Skeletal muscle tissue (tissue), 4 donors: ENCODE results near the gene MAFG. TPM values are rescaled to one million over a fixed set of nuclear protein-coding genes. Genes with fewer than 3 reads are reported as not detected.

Experiments
- H3K27ac ChIP-seq: one replicate; pipeline ENCODE4 v1.7.0; 2013; ENCODE audit warnings: mild to moderate bottlenecking, low read depth, low read length, inconsistent platforms
- H3K27me3 ChIP-seq, 3 donors: one replicate each; pipeline ENCODE4 v1.7.0; 2013; ENCODE audit warnings: low read length in 3 of 3; ENCODE audit not compliant: control insufficient read depth in 3 of 3, insufficient read depth in 3 of 3
- H3K36me3 ChIP-seq, 3 donors: one replicate each; pipeline ENCODE4 v1.7.0; 2013; ENCODE audit warnings: low read length in 3 of 3; ENCODE audit not compliant: control insufficient read depth in 3 of 3, insufficient read depth in 3 of 3
- H3K4me1 ChIP-seq, 3 donors: one replicate each; pipeline ENCODE4 v1.7.0; 2013; ENCODE audit warnings: low read length in 3 of 3, mild to moderate bottlenecking in 3 of 3; ENCODE audit not compliant: control insufficient read depth in 3 of 3, insufficient read depth in 3 of 3
- H3K4me3 ChIP-seq, 3 donors: one replicate each; pipeline ENCODE4 v1.7.0; 2013; ENCODE audit warnings: low read length in 3 of 3
- H3K9ac ChIP-seq, 3 donors: one replicate each; pipeline ENCODE4 v1.7.0; 2013; ENCODE audit warnings: low read length in 3 of 3, mild to moderate bottlenecking in 3 of 3, moderate library complexity in 2 of 3, low read depth in 1 of 3
- H3K9me3 ChIP-seq, 3 donors: one replicate each; pipeline ENCODE4 v1.7.0; 2013; ENCODE audit warnings: low read length in 3 of 3; ENCODE audit not compliant: control insufficient read depth in 3 of 3
- total RNA-seq: library from RNA; depleted of rRNA; stranded (reverse); fragments of >200 nt; gene quantifications from one replicate; pipeline ENCODE4 v1.2.3, GENCODE V29; 2014
- donor health status: Osteomylitis.

Gene MAFG
- total RNA-seq, 1 donor from 2014 or later = 8.9 TPM

DNA sequence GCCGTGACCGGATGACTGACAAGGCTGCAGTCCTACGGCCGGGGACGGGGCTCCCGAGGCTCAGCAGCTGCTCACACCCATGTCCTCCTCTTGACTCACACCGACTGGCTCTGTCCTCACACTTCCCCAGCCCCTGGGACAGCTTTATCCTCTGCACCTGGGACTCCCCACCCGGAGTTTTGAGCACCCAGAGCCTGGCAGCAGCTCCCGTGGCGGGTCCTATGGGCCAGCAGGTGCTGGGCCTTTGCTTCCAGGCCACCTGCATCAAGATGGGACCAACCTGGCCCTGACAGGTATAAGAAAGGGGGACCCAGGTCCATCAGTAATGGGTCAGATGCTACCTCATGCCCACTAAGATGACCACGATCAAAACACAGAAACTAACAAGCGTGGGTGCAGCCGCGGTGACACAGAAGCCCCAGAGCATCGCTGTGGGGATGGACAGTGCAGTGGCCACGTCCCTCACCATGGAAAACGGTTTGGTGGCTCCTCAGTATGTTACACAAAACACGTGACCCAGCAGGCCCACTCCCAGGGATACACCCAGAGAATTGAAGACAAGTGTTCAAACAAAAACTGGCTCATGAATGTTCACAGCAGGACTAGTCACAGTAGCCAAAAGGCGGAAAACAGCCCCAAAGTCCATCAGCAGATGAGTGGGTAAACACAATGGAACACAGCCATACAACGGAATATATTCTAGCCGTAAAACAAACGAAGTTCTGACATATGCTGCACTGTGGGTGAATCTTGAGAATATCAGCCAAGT is 36.7 kb upstream of the MAFG start:
- Histone ChIP-seq H3K36me3 (no peaks in the 10 kb centered on the region), H3K27ac (no peak overlapping the region), H3K4me3 (no peak overlapping the region), H3K9ac (no peak overlapping the region), H3K27me3 (peaks cover 19 to 25% (median 21%) of the 10 kb centered on the region in 3 donors), H3K4me1 (peaks cover 28 to 39% (median 38%) of the 10 kb centered on the region in 3 donors), H3K9me3 (no peaks in the 10 kb centered on the region)

DNA sequence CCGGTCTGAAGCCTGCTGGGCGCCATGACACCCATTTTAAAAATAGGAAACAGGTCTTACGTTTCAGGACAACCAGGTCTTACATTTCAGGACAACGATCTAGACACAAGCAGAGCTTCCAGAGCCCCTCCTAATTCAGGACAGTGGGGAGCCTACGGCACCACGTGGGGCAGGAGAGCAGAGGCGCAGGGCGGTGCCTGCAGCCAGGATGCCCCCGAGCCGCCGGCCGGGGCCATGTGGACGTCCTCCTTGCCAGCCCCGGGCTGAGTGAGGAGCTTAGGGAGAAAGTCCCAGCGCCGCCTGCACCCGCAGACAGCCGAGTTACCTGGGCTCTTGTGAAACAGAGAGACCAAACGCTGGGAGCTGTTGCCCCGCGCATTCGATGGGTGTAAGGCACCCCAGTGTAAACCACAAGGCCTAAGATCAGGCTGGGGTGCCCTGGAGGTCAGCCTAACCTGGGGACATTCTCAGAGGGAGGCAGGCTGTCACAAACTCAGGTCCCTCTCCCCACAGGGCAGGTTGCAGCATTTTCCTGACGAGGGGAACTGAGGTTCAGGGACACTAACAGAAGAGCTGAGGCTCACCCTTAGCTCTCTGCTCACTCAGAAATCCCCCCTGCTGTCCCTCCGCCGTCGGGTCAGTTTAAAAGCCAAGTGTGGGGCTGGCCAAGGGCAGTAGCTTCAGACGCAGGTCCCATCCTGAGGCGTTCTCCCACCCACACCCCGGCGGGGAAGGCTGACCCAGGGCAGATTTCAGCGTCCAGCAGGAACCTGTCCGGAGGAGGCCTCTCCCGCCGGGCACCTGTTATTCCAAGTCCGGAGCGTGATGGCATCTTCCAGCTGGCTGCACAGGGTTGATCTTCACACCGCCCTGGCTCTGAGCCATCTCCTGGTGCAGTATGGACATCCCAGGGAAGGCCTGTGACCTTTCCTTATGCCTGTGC is 35.2 kb upstream of the MAFG start:
- H3K27me3 ChIP-seq = peaks cover 23 to 39% (median 33%) of the 10 kb centered on the region in 3 donors
- H3K4me1 ChIP-seq = peaks cover 21 to 37% (median 34%) of the 10 kb centered on the region in 3 donors
- peak overlapping the region; percentile 73 for H3K27ac ChIP-seq
- no peaks in the 10 kb centered on the region for H3K36me3 ChIP-seq
- peak overlapping the region; percentile 57 to 76 (median 64) for H3K9ac ChIP-seq
- H3K9me3 ChIP-seq = no peaks in the 10 kb centered on the region
- H3K4me3 ChIP-seq = peak overlapping the region in 2 of 3 donors; percentile 40 to 54

DNA sequence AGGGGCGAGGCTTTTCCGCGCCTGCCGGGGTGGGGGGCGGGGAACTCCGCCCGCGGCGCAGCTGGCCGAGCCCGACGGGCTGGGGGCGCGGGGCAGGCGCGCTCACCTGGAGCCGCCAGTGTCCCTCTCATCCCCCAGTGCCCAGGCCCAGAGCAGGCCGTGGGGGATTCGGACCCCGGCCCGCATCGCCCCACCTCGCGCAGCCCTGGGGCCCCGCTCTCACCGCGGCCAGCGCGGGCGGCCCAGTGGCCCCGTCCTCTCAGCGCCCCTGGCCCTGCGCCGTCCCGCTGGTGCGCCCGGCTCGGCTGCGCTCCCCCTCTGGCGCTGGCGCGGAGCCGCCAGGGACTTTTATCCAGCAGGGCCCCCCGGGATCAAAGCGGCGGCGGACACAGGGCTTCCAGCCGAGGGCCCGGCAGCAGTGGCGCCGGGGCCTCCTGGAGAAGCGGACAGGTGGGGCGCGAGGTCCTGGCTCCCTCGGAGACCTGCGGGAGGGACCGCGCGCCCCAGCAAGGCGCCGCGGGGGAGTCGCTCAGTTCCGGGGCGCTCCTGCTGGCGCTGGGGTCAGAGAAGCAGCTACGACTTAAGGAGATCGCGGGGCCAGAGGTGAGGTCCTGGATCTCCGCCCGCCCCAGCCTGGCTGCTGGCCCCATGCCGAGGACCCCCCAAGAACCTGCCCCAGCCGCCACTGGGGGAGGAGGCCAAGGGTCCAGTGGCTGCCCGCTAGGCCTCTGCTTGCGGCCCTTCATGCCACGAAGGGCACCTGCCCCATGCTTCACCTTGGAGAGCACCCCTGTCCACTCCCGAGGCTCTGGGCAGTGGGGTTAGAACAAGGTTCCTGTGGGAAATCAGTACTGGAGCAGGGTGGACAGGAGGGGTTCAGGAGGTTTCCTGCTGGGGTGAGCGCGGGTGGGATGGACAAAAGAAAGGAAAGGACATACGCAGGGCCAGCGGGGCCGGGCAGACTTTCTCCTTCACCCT is 34.3 kb upstream of the MAFG start:
- Histone ChIP-seq H3K36me3 (no peaks in the 10 kb centered on the region), H3K27ac (peak overlapping the region; percentile 73), H3K9ac (peak overlapping the region; percentile 57 to 76 (median 64)), H3K9me3 (no peaks in the 10 kb centered on the region), H3K4me1 (peaks cover 13 to 28% (median 27%) of the 10 kb centered on the region in 3 donors), H3K4me3 (peak overlapping the region; percentile 14 to 54 (median 40)), H3K27me3 (peaks cover 23 to 42% (median 36%) of the 10 kb centered on the region in 3 donors)

DNA sequence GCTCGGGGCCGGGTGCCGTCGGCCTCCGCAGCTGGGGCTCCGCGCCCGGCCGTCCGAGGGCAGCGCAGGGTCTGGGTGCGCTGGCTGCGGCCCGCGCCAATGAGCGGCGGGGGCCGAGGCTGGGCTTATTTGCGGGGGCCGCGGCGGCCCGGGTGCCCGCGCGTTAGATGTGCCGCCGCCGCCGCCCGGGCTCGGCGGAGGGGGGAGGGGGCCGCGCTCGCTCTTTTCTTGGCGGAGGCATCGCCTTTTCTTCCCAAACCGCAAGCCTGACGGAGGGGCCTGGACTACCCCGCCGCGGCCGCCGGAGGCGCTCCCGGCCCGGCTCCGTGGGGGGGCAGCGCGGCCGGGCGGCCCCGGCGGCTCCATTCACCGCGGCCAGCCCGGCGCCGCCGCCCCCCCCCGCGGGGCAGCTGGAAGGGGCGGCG is 33.6 kb upstream of the MAFG start, which contains the start of gene NOTUM:
Gene NOTUM, minus strand, starts transcription at position 101 of the 425 bp plus-strand sequence. CDS start 278 bp downstream, outside the sequence.
- H3K4me3 ChIP-seq = peak within 1 kb of the TSS in 2 of 3 donors; percentile 45 to 54
- H3K4me1 ChIP-seq = peaks cover 13 to 28% (median 27%) of the 10 kb centered on the region in 3 donors
- H3K9ac ChIP-seq = peak within 1 kb of the TSS; percentile 57 to 76 (median 64)
- peaks cover 23 to 44% (median 36%) of the 10 kb centered on the region in 3 donors for H3K27me3 ChIP-seq
- peak within 1 kb of the TSS; percentile 73 for H3K27ac ChIP-seq
- no peaks in the 10 kb centered on the region for H3K36me3 ChIP-seq
- H3K9me3 ChIP-seq = no peaks in the 10 kb centered on the region

DNA sequence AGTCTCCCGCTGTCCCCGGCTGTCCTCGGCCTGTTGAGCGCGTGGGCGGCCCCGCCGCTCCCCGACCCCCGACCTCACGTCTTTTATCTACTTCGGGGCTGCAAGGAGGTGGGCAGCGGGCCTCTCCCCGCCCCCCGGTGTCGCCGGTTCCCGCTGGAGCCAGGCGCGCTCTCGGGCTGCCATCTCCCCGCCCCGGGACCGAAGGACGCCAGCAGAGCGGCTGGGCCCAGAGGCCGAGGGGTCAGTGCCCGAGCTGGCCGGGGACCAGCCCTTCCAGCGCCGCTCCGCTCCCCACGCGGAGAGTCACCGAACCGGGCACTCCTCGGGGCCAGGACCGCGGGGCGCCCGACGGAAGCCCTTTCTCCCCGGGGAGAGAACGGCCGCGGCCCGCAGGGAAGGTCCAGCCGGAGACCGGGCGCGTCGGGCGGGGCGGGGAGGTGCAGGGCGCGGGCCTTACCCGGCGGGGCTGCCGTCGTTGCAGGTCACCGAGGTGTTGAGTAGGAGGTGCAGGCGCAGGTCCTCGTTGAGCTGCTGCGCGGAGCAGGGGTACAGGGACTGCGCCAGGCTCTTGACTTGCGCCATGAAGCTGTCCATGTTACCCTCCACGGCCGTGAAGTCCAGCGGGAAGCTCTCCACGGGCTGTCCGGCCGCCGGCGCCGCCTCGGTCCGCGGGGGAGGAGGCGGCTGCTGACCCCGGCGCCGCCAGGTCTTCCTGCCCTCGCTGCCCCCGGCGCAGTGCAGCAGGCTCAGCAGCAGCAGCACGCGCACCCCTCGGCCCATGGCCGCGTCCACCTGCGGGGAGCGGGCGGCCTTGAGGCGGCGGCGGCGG is 32.8 kb upstream of the MAFG start:
- Histone ChIP-seq H3K27me3 (peaks cover 23 to 44% (median 36%) of the 10 kb centered on the region in 3 donors), H3K9me3 (no peaks in the 10 kb centered on the region), H3K4me1 (peaks cover 13 to 28% (median 27%) of the 10 kb centered on the region in 3 donors), H3K27ac (no peak overlapping the region), H3K9ac (peak overlapping the region in 1 of 3 donors; percentile 40), H3K4me3 (peak overlapping the region in 2 of 3 donors; percentile 45 to 54), H3K36me3 (no peaks in the 10 kb centered on the region)

DNA sequence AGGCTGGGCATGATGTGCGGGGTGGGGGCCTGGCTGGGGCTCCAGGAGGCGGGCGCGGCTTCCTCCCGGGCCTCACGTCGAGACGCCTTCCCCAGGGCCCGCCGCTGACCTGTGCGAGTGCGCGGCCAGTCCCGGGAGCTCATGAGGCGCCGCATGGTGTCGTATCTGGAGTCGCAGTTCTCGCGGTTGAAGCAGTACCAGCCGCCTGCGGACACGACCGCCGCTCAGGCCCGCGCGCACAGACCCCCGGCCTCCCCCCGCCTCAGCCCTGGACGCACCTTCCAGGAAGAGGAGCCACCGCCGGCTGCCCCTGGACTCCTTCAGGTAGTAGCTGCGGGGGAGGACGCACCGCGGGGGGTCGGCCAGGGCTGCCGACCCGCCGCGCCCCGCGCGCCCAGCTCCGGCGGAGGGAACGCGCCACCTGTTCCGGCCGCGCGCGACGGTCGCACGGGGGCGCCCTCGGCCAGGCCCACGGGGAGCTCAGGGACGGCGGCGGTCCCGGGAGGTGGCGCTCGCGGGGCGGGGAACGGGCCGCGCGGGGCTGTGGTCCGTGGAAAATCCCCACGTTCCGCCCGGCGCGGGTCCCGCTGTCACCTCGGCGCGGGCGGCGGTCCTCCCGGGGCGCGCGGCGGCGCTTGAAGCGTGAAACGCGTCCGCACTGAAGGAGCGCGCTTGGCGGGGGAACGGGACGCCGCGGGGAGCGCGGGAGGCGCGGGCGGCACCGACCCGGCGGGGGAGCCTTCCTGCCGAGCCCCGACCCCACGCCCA is 32.0 kb upstream of the MAFG start:
- H3K36me3 ChIP-seq = no peaks in the 10 kb centered on the region
- H3K4me3 ChIP-seq = peak overlapping the region in 2 of 3 donors; percentile 54 to 60
- H3K9me3 ChIP-seq = no peaks in the 10 kb centered on the region
- peaks cover 13 to 28% (median 27%) of the 10 kb centered on the region in 3 donors for H3K4me1 ChIP-seq
- peaks cover 23 to 44% (median 34%) of the 10 kb centered on the region in 3 donors for H3K27me3 ChIP-seq
- peak overlapping the region in 2 of 3 donors; percentile 59 to 62 for H3K9ac ChIP-seq
- no peak overlapping the region for H3K27ac ChIP-seq

DNA sequence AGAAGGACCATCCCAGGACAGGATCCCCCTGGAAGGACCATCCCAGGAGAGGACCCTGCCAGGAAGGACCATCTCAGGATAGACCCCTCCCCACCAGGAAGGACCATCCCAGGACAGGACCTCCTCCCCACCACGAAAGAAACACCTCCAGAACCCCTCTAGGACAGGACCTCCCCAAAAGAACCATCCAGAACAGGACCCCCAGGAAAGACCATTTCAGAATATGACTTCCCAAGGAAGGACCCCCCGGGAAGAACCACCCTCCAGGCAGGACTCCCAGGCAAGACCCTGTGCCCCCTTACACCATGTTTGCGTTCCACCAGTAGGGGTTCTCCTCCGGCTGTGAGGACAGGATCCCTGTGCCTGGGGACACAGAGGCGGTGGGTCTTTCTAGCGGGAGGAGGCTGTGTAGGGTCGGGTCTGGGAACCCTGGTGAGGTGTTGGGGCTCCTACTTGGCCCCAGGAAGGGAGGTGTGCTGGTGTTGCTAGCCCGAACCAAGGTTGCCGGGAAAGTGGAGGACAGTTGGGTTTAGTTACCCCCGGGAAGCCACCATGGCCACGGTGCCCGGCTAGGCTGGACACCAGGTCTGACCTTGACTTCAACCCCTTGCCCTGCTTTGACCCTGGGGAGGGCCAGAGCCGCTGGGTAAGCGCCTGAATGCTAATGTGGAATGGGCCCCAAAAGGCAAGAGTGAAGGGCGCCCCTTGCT is 31.3 kb upstream of the MAFG start:
- no peaks in the 10 kb centered on the region for H3K36me3 ChIP-seq
- H3K4me3 ChIP-seq = peak overlapping the region in 2 of 3 donors; percentile 54 to 60
- H3K27ac ChIP-seq = no peak overlapping the region
- peaks cover 23 to 44% (median 33%) of the 10 kb centered on the region in 3 donors for H3K27me3 ChIP-seq
- peak overlapping the region in 2 of 3 donors; percentile 59 to 62 for H3K9ac ChIP-seq
- peaks cover 13 to 28% (median 27%) of the 10 kb centered on the region in 3 donors for H3K4me1 ChIP-seq
- no peaks in the 10 kb centered on the region for H3K9me3 ChIP-seq
